HL-60 (cell line): ENCODE results near the gene PRKRA.

Experiments used
- CTCF ChIP-seq: IDR thresholded peaks from one replicate; pipeline ENCODE4 v1.5.1; 2011; ENCODE audit warnings: low read length, control low read depth, inconsistent platforms; ENCODE audit not compliant: insufficient read depth
- GABPA ChIP-seq: IDR thresholded peaks from 2 replicates; pipeline ENCODE4 v1.6.1; 2012; ENCODE audit warnings: low read depth
- POLR2AphosphoS5 ChIP-seq: IDR thresholded peaks from 2 replicates; pipeline ENCODE4 v1.6.1; 2012; ENCODE audit warnings: low read depth
- REST ChIP-seq: IDR thresholded peaks from 2 replicates; pipeline ENCODE4 v1.6.1; 2012; ENCODE audit warnings: low read depth; ENCODE audit not compliant: insufficient replicate concordance

- TF ChIP-seq CTCF (no peak), POLR2AphosphoS5 (no peak), GABPA (no peak), REST (no peak)
Measured at GRCh38 chr2:178395941-178396570, 54.9 kb downstream of the PRKRA start.
